ENCODE data around the gene UAP1L1.

The UAP1L1 gene

GRCh38 chr9:137049544-137050449 lies 27.5 kb upstream of the UAP1L1 start:
- Histone ChIP-seq H2AFZ (ENCODE audit: low read length) (no peak overlapping the region), H3K4me1 (ENCODE audit: insufficient read depth, low read length, severe bottlenecking) (peaks cover 11% of the 10 kb centered on the region), H3K4me2 (ENCODE audit: low read length) (no peak overlapping the region), H3F3A (ENCODE audit: insufficient read depth, low read length) (no peaks in the 10 kb centered on the region), H3K4me3 (ENCODE audit: low read depth, low read length, poor library complexity, severe bottlenecking) (no peak overlapping the region), H3K27ac (ENCODE audit: low read depth, low read length, poor library complexity, severe bottlenecking) (no peak overlapping the region), H3K36me3 (ENCODE audit: insufficient read depth, low read length) (no peaks in the 10 kb centered on the region), H3K9ac (ENCODE audit: low read length) (no peak overlapping the region), H3K9me3 (ENCODE audit: low read length) (no peaks in the 10 kb centered on the region), H3K9me2 (ENCODE audit: low read depth, low read length) (no peaks in the 10 kb centered on the region), H3K27me3 (ENCODE audit: insufficient read depth, low read length) (peaks cover 11% of the 10 kb centered on the region), H4K20me1 (ENCODE audit: insufficient read depth, low read length) (no peaks in the 10 kb centered on the region), H3K79me2 (ENCODE audit: insufficient read depth, low read length) (no peaks in the 10 kb centered on the region)
- no peak for TF ChIP-seq EZH2 (IDR thresholded peaks at IDR 0.05; ENCODE audit: borderline replicate concordance, low read length)
- peak; percentile 52; the same call in 1 of the 2 replicates for TF ChIP-seq CTCF (IDR thresholded peaks at IDR 0.05; ENCODE audit: low read length)

- Histone ChIP-seq H3K9me2 (ENCODE audit: low read depth, low read length) (no peaks in the 10 kb centered on the region), H3K4me2 (ENCODE audit: low read length) (no peak overlapping the region), H3K4me3 (ENCODE audit: low read depth, low read length, poor library complexity, severe bottlenecking) (no peak overlapping the region), H3K9me3 (ENCODE audit: low read length) (no peaks in the 10 kb centered on the region), H3K9ac (ENCODE audit: low read length) (no peak overlapping the region), H3F3A (ENCODE audit: insufficient read depth, low read length) (no peaks in the 10 kb centered on the region), H3K36me3 (ENCODE audit: insufficient read depth, low read length) (no peaks in the 10 kb centered on the region), H3K79me2 (ENCODE audit: insufficient read depth, low read length) (no peaks in the 10 kb centered on the region), H3K27me3 (ENCODE audit: insufficient read depth, low read length) (peaks cover 7% of the 10 kb centered on the region), H3K27ac (ENCODE audit: low read depth, low read length, poor library complexity, severe bottlenecking) (no peak overlapping the region), H2AFZ (ENCODE audit: low read length) (no peak overlapping the region), H3K4me1 (ENCODE audit: insufficient read depth, low read length, severe bottlenecking) (peaks cover 11% of the 10 kb centered on the region), H4K20me1 (ENCODE audit: insufficient read depth, low read length) (no peaks in the 10 kb centered on the region)
- TF ChIP-seq CTCF (IDR thresholded peaks at IDR 0.05; ENCODE audit: low read length) (no peak), EZH2 (IDR thresholded peaks at IDR 0.05; ENCODE audit: borderline replicate concordance, low read length) (no peak)
These were observed 26.7 kb upstream of the UAP1L1 start for GRCh38 chr9:137050570-137050969.

- H3K4me2 ChIP-seq (ENCODE audit: low read length): no peak overlapping the region
- H3K4me1 ChIP-seq (ENCODE audit: insufficient read depth, low read length, severe bottlenecking): peaks cover 7% of the 10 kb centered on the region
- H2AFZ ChIP-seq (ENCODE audit: low read length): no peak overlapping the region
- H3K27ac ChIP-seq (ENCODE audit: low read depth, low read length, poor library complexity, severe bottlenecking): no peak overlapping the region
- H3K9ac ChIP-seq (ENCODE audit: low read length): no peak overlapping the region
- H3K36me3 ChIP-seq (ENCODE audit: insufficient read depth, low read length): no peaks in the 10 kb centered on the region
- H3K9me3 ChIP-seq (ENCODE audit: low read length): no peaks in the 10 kb centered on the region
- TF ChIP-seq CTCF (IDR thresholded peaks at IDR 0.05; ENCODE audit: low read length) (no peak), EZH2 (IDR thresholded peaks at IDR 0.05; ENCODE audit: borderline replicate concordance, low read length) (no peak)
- no peak overlapping the region for H3K4me3 ChIP-seq (ENCODE audit: low read depth, low read length, poor library complexity, severe bottlenecking)
- H4K20me1 ChIP-seq (ENCODE audit: insufficient read depth, low read length): no peaks in the 10 kb centered on the region
- no peaks in the 10 kb centered on the region for H3K79me2 ChIP-seq (ENCODE audit: insufficient read depth, low read length)
- H3F3A ChIP-seq (ENCODE audit: insufficient read depth, low read length): no peaks in the 10 kb centered on the region
- no peaks in the 10 kb centered on the region for H3K9me2 ChIP-seq (ENCODE audit: low read depth, low read length)
- H3K27me3 ChIP-seq (ENCODE audit: insufficient read depth, low read length): peaks cover 10% of the 10 kb centered on the region
These were observed 26.1 kb upstream of the UAP1L1 start for GRCh38 chr9:137051145-137051724.
